Measurements from ENCODE around the gene SPPL3. TPM values are rescaled to one million over a fixed set of nuclear protein-coding genes. Genes with fewer than 3 reads are reported as not detected.

SPPL3 gene
- polyA plus RNA-seq, 1 of the 3 experiments (the other 2 are of a cell fraction): 18.8 TPM

DNA sequence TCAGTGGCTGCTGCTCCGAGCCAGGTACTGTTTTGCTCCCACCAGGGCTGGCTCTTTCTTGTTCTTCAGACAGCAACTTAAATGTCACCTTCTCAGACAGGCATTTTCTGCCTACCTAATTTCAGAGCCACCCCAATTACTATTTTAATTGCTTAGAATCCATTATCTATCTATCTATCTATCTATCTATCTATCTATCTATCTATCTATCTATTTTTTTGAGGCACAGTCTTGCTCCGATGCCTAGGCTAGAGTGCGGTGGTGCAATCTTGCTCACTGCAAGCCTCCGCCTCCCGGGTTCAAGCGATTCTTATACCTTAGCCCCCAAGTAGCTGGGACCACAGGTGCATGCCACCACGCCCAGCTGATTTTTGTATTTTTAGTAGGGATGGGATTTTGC, 58.5 kb downstream of the SPPL3 start:
- TF ChIP-seq CHD2 (IDR thresholded peaks at IDR 0.05; ENCODE audit: low read length, partially characterized antibody): no peak
- Histone ChIP-seq H3K9ac (no peak overlapping the region), H3K4me3 (ENCODE audit: low read depth in 2 of 2, low read length in 1 of 2) (no peak overlapping the region), H3F3A (replicated peaks; ENCODE audit: insufficient read depth) (no peaks in the 10 kb centered on the region), H2AFZ (ENCODE audit: low read depth) (no peak overlapping the region), H3K36me3 (replicated peaks in 1 of 2; ENCODE audit: control insufficient read depth in 1 of 2, insufficient read depth in 2 of 2, low read length in 1 of 2) (no peaks in the 10 kb centered on the region), H4K20me1 (ENCODE audit: insufficient read depth) (peaks cover 58% of the 10 kb centered on the region), H3K27ac (ENCODE audit: low read depth in 2 of 2, low read length in 1 of 2) (no peak overlapping the region; a peak in 1 of 4 replicates), H3K9me2 (no peaks in the 10 kb centered on the region), H3K79me2 (ENCODE audit: insufficient read depth) (peaks cover 31% of the 10 kb centered on the region; the same call in 1 of the 2 replicates), H3K4me2 (no peak overlapping the region), H3K4me1 (ENCODE audit: control insufficient read depth in 1 of 2, insufficient read depth in 2 of 2, low read depth in 1 of 2, low read length in 1 of 2) (peaks cover 0 to 14% of the 10 kb centered on the region in 2 experiments; a peak in 2 of 4 replicates), H3K27me3 (ENCODE audit: insufficient read depth) (no peaks in the 10 kb centered on the region), H3K9me3 (no peaks in the 10 kb centered on the region)
- DNase-seq: no peak
- WGBS (ENCODE audit: low lambda C conversion rate): 97% methylated on average over 7 of the region's 7 CpGs
- ChIA-PET POLR2A (no interaction called here), CTCF (interaction anchor here (1.4 to 1.6 kb wide), 3 partner anchors 10 to 205 kb away, joined by 3 to 5 read pairs (median 4); partner anchors contain the start of gene CABP1)

DNA sequence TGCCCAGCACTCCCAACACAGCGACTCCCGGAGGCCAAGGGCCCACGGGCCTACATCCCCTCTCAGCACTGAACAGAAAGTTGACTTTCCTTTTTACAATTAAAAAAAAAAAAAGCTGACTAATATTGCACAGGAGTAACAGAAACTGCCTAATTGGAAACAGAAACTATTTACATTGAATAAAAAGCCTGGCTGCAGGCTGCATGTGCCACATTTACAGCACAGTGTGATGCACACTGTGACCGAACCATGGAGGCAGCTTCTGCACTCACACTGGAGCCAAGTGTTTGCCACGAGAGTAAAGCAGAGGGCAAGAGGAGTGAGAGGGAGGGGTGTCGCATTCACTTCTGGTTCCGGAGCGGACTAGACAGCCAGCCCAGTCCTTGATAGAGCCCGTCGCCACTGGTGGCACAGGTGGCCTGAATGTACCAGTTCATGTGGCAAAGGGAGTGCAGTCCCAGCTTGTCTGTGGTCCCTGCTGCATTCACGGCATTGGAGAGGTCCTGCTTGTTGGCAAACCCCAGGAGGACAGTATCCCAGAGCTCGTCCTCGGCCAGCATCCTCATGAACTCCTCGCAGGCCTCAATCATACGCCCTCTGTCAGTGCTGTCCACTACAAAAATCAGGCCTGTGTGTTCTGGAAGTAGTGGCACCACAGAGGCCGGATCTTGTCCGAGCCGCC, 59.2 kb downstream of the SPPL3 start:
- TF ChIP-seq, protein P1, sequence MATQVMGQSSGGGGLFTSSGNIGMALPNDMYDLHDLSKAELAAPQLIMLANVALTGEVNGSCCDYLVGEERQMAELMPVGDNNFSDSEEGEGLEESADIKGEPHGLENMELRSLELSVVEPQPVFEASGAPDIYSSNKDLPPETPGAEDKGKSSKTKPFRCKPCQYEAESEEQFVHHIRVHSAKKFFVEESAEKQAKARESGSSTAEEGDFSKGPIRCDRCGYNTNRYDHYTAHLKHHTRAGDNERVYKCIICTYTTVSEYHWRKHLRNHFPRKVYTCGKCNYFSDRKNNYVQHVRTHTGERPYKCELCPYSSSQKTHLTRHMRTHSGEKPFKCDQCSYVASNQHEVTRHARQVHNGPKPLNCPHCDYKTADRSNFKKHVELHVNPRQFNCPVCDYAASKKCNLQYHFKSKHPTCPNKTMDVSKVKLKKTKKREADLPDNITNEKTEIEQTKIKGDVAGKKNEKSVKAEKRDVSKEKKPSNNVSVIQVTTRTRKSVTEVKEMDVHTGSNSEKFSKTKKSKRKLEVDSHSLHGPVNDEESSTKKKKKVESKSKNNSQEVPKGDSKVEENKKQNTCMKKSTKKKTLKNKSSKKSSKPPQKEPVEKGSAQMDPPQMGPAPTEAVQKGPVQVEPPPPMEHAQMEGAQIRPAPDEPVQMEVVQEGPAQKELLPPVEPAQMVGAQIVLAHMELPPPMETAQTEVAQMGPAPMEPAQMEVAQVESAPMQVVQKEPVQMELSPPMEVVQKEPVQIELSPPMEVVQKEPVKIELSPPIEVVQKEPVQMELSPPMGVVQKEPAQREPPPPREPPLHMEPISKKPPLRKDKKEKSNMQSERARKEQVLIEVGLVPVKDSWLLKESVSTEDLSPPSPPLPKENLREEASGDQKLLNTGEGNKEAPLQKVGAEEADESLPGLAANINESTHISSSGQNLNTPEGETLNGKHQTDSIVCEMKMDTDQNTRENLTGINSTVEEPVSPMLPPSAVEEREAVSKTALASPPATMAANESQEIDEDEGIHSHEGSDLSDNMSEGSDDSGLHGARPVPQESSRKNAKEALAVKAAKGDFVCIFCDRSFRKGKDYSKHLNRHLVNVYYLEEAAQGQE (IDR thresholded peaks at IDR 0.05; ENCODE audit: low read depth, low read length): no peak
- TF ChIP-seq GATA2 (CRISPR knock-in tag; IDR thresholded peaks at IDR 0.05): no peak
- TF ChIP-seq FOSL2 (IDR thresholded peaks at IDR 0.05; ENCODE audit: borderline replicate concordance, low read depth): no peak
- TF ChIP-seq, protein P2, sequence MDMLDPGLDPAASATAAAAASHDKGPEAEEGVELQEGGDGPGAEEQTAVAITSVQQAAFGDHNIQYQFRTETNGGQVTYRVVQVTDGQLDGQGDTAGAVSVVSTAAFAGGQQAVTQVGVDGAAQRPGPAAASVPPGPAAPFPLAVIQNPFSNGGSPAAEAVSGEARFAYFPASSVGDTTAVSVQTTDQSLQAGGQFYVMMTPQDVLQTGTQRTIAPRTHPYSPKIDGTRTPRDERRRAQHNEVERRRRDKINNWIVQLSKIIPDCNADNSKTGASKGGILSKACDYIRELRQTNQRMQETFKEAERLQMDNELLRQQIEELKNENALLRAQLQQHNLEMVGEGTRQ (IDR thresholded peaks at IDR 0.05; ENCODE audit: borderline replicate concordance, low read depth, low read length): no peak
- no peak for TF ChIP-seq RCOR1 (IDR thresholded peaks at IDR 0.05; ENCODE audit: low read length)
- no peaks in the 10 kb centered on the region for H3K36me3 ChIP-seq (replicated peaks in 1 of 2; ENCODE audit: control insufficient read depth in 1 of 2, insufficient read depth in 2 of 2, low read length in 1 of 2)
- no peaks in the 10 kb centered on the region for H3F3A ChIP-seq (replicated peaks; ENCODE audit: insufficient read depth)
- ChIA-PET CTCF (interaction anchor here (1.1 to 1.6 kb wide), 4 partner anchors 9 to 204 kb away, joined by 3 to 5 read pairs (median 4); partner anchors contain the start of gene CABP1), POLR2A (no interaction called here)
- H3K79me2 ChIP-seq (ENCODE audit: insufficient read depth): peaks cover 38% of the 10 kb centered on the region
- H3K27me3 ChIP-seq (ENCODE audit: insufficient read depth): no peaks in the 10 kb centered on the region
- H3K4me2 ChIP-seq: no peak overlapping the region
- H3K4me3 ChIP-seq (ENCODE audit: low read depth in 2 of 2, low read length in 1 of 2): no peak overlapping the region
- H3K9me2 ChIP-seq: no peaks in the 10 kb centered on the region
- H3K27ac ChIP-seq (ENCODE audit: low read depth in 2 of 2, low read length in 1 of 2): peak overlapping the region in 1 of 2 experiments; percentile 30; a peak in 2 of 4 replicates
- WGBS (ENCODE audit: low lambda C conversion rate): 92% methylated on average over 16 of the region's 18 CpGs
- H2AFZ ChIP-seq (ENCODE audit: low read depth): no peak overlapping the region
- peaks cover 54% of the 10 kb centered on the region for H4K20me1 ChIP-seq (ENCODE audit: insufficient read depth)
- peaks cover 0 to 14% of the 10 kb centered on the region in 2 experiments; a peak in 2 of 4 replicates for H3K4me1 ChIP-seq (ENCODE audit: control insufficient read depth in 1 of 2, insufficient read depth in 2 of 2, low read depth in 1 of 2, low read length in 1 of 2)
- H3K9ac ChIP-seq: no peak overlapping the region
- no peaks in the 10 kb centered on the region for H3K9me3 ChIP-seq
- DNase-seq: no peak
